ENCODE data around the gene MRPS18B.

GRCh38 chr6:30572148-30572547 is 45.5 kb upstream of the MRPS18B start:
- TF ChIP-seq CTCF (IDR thresholded peaks at IDR 0.05; ENCODE audit: insufficient read depth, low read length) = no peak
- TF ChIP-seq GABPA (IDR thresholded peaks at IDR 0.05; ENCODE audit: low read depth) = no peak

Measured in HL-60 (cell line).